Measurements from ENCODE around the gene CCDC81.

- TF ChIP-seq ZNF280B (CRISPR knock-in tag; IDR thresholded peaks at IDR 0.05; ENCODE audit: borderline replicate concordance) (no peak), ZNF841 (CRISPR knock-in tag; IDR thresholded peaks at IDR 0.05; ENCODE audit: borderline replicate concordance) (no peak), ZSCAN12 (CRISPR knock-in tag; IDR thresholded peaks at IDR 0.05) (no peak), ZKSCAN1 (IDR thresholded peaks at IDR 0.05; ENCODE audit: low read length) (no peak), ZNF644 (CRISPR knock-in tag; IDR thresholded peaks at IDR 0.05; ENCODE audit: low read depth) (no peak), NFIC (IDR thresholded peaks at IDR 0.05; ENCODE audit: low read length) (no peak), MYC (CRISPR knock-in tag; IDR thresholded peaks at IDR 0.05; ENCODE audit: borderline replicate concordance) (no peak), GABPA (IDR thresholded peaks at IDR 0.05; ENCODE audit: low read depth, low read length) (no peak), GABPA (CRISPR knock-in tag; IDR thresholded peaks at IDR 0.05; ENCODE audit: low read depth) (no peak), YEATS4 (CRISPR knock-in tag; IDR thresholded peaks at IDR 0.05; ENCODE audit: borderline replicate concordance) (no peak), ZNF451 (CRISPR knock-in tag; IDR thresholded peaks at IDR 0.05) (no peak), TARDBP (CRISPR knock-in tag; IDR thresholded peaks at IDR 0.05) (no peak), NCOA2 (CRISPR knock-in tag; IDR thresholded peaks at IDR 0.05) (no peak)
- TF ChIP-seq, protein P1, sequence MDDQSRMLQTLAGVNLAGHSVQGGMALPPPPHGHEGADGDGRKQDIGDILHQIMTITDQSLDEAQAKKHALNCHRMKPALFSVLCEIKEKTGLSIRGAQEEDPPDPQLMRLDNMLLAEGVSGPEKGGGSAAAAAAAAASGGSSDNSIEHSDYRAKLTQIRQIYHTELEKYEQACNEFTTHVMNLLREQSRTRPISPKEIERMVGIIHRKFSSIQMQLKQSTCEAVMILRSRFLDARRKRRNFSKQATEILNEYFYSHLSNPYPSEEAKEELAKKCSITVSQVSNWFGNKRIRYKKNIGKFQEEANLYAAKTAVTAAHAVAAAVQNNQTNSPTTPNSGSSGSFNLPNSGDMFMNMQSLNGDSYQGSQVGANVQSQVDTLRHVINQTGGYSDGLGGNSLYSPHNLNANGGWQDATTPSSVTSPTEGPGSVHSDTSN (CRISPR knock-in tag; IDR thresholded peaks at IDR 0.05; ENCODE audit: borderline replicate concordance) = no peak
- TF ChIP-seq, protein P2, sequence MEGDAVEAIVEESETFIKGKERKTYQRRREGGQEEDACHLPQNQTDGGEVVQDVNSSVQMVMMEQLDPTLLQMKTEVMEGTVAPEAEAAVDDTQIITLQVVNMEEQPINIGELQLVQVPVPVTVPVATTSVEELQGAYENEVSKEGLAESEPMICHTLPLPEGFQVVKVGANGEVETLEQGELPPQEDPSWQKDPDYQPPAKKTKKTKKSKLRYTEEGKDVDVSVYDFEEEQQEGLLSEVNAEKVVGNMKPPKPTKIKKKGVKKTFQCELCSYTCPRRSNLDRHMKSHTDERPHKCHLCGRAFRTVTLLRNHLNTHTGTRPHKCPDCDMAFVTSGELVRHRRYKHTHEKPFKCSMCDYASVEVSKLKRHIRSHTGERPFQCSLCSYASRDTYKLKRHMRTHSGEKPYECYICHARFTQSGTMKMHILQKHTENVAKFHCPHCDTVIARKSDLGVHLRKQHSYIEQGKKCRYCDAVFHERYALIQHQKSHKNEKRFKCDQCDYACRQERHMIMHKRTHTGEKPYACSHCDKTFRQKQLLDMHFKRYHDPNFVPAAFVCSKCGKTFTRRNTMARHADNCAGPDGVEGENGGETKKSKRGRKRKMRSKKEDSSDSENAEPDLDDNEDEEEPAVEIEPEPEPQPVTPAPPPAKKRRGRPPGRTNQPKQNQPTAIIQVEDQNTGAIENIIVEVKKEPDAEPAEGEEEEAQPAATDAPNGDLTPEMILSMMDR (CRISPR knock-in tag; IDR thresholded peaks at IDR 0.05) = no peak
Observed at GRCh38 chr11:86363424-86363823, 11.3 kb upstream of the CCDC81 start.
